CD4-positive, alpha-beta T cell treated with Interleukin-12 subunit alpha and Interleukin-12 subunit beta, for 1 hour (primary cell): ENCODE data around the gene KANSL1L.

ENCODE experiments used
- DNase-seq: peaks from one replicate; pipeline ENCODE4 v3.0.0-alpha.2; 2020

KANSL1L gene

DNA sequence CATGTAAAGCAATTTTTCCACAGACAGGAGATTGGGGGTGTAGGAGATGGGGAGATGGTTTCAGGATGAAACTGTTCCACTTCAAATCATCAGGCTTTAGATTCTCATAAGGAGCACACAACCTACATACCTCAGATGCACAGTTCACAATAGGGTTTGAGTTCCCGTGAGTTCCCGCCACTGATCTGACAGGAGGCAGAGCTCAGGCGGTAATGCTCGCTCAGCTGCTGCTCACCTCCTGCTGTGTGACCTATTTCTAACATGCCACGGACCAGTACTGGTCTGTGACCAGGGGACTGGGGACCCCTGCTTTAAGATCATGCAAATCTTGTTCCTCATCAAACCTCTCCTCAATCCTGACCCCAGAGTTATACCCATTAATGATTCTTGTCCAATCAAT lies 98.7 kb downstream of the KANSL1L start:
- no peak for DNase-seq

- DNase-seq, result no peak
These were observed 107.9 kb downstream of the KANSL1L start for GRCh38 chr2:210063306-210063705.

- no peak for DNase-seq
These were observed 115.4 kb downstream of the KANSL1L start for GRCh38 chr2:210055825-210056224.

GRCh38 chr2:210054696-210055095 lies 116.5 kb downstream of the KANSL1L start:
- DNase-seq, result no peak

DNA sequence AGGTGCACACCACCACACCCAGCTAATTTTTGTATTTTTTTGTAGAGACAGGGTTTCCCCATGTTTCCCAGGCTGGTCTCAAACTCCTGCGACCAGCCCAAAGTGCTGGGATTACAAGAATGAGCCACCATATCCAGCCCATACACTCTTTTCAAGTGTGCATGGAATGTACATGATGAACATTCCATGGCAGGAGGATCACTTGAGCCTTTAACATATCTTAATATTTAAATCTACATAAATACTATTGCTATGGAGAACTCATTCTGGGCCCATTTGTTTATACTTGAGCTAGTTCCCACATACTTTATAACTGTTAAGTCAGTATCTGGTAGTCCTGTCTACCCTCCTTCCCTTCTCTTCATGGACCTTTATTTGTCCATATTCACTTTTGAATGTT lies 120.3 kb downstream of the KANSL1L start:
- no peak for DNase-seq

GRCh38 chr2:210049831-210050230 lies 121.4 kb downstream of the KANSL1L start:
- DNase-seq, result no peak

DNA sequence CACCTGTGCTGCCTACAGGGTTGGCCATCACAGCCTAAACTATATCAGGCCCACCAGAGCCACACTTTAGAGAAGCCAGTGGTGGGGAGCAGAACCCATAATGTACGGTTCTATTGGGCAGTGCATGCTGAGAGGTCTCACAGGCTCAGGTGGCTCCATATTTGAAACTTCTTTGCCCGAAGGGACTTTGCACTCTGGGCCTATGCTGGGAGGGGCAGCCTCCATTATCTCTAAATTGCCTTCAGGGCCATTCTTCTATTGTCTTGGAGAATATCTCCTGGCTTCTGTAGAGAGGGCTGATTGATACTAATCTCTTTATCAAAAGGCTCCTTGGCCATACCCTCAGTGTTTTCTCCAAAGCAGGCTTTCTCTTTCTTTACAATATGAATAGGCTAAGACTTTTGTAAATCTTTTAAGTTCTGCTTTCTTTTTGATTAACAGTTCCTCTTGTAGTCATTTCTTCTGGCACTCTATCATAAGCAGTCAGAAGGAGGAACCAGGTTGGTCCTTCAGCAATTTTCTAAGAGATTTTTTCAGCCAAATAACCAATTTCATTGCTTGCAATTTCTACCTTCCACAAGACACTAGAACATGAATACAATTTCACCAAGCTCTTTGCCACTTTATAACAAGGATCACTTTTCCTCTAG lies 124.2 kb downstream of the KANSL1L start:
- DNase-seq, result no peak

- DNase-seq, result no peak
These were observed 133.1 kb downstream of the KANSL1L start for GRCh38 chr2:210038078-210038477.

- DNase-seq, result no peak
These were observed 135.5 kb downstream of the KANSL1L start for GRCh38 chr2:210035679-210036078.

DNA sequence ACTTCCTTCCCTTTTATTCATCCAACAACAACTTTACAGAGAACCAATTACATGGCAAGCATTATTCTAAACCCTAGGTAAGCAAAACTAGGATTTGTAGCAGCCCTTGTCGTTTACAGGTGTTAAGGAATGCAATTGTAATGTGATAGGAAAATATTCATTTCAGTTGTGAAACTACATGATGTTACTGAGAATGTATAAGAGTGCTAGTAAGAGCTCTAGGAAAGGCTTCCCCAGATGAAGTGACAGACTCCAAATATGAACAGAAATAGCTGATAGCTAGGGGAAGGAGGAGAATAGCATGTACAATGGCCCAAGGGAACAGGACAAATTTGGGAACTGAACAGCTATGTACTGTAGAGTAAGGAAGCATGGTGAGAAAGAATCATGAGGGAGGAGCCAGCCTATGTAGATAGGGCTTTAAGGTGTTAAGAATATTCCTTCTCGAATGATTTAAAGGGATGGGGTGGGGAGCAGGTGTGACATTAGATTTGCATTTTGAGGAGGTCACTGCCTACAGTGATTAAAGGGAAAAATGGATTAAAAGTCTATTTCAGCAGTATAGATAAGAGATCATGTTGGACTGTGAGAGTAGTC lies 137.0 kb downstream of the KANSL1L start:
- DNase-seq, result no peak

DNA sequence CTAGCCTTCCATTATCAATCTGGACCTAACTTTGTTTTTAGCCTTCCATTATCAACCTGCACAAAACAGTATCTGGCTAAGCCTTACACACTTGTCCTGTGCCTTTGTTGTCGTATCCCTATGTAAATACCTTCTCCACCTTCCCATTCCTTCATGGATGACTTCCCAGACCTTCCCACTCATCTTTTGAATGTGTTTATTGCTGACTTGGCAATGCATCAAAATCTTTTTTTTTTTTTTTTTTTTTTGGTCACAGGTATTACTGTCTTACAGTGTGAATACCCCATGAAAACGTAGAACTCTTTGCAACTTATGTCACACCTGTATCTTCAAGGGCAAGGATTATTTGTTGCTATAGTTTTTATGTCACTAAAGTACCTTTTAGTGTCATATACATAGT lies 143.0 kb downstream of the KANSL1L start:
- no peak for DNase-seq

- DNase-seq, result no peak
These were observed 143.6 kb downstream of the KANSL1L start for GRCh38 chr2:210027608-210028007.

GRCh38 chr2:210022824-210023223 lies 148.4 kb downstream of the KANSL1L start:
- no peak for DNase-seq

DNA sequence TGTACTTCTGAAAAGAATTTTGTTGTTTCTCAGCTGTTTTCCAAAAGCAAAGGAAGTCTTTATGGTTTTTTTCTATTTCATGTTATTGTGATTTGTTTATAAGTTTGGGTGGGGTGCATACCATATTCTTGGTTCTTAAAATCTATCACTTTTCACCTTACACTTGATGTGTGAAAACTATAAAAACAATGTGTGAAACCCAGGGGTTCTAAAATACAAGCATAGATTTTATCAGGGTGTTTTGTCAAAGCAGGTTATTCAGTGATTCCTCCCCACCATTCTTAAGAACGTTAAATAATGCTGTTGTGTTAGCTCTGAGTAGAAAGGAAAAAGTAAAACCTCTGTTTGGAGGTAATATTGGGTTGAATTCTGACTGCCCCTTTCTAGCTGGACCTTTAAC lies 151.1 kb downstream of the KANSL1L start:
- DNase-seq, result no peak

DNA sequence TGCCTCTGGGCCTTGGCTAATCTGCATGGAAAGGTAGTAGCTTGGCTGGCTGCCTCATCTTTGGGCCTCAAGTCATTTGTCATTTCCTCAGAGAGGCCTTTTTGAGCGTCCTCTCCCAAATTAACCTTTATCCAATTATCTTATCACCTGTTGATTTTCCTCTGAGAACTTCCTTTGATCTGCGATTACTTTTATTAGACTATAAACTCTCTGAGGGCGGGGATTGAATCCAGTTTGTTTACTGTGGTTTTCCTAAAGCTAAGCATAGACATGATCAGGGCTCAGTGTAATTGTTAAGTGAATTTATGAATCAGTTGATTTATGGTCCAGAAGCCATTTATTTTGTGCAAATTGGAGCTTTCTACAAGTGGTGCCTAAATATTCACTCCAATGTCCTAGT lies 161.3 kb downstream of the KANSL1L start:
- DNase-seq, result no peak

- DNase-seq, result no peak
These were observed 162.1 kb downstream of the KANSL1L start for GRCh38 chr2:210009126-210009525.

DNA sequence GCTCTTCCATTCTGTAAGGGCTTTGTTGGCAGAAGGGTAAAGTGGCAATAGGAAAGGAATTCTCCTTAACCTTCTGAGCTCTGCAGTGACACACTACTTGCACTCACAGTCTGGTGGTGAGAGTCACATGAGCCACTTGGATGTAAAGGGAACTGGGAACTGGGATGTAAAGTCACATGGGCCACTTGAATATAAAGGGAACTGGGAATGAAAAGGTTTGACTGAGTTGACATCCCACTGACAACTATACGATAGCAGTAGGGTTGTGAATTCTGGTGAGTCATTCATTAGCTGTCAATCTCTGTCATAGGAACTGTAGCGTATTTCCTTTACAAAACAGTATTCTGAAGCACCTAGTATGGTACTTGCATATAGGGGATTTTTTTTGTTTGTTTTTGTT lies 163.3 kb downstream of the KANSL1L start:
- DNase-seq, result no peak

DNA sequence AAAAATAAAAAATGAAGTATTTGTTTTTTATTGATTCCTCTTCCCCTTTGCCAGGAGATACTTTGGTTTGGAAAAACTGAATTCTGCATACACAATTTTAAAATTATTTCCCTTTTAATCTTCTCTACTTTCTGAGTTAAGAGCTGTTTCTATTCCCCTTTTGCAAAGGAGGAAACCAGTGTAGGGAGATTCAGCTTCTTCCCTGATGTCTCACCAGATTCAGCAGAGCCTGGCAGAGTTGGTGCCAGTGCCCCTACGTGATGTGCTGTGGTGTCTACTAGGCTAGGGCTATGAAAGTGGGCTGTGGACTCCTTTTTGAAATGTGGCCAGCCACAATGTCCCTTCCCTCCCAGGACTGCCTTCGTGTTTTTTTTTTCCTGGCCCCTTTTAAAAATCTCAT lies 166.3 kb downstream of the KANSL1L start:
- DNase-seq, result no peak

- DNase-seq, result no peak
These were observed 167.8 kb downstream of the KANSL1L start for GRCh38 chr2:210003359-210003758.

DNA sequence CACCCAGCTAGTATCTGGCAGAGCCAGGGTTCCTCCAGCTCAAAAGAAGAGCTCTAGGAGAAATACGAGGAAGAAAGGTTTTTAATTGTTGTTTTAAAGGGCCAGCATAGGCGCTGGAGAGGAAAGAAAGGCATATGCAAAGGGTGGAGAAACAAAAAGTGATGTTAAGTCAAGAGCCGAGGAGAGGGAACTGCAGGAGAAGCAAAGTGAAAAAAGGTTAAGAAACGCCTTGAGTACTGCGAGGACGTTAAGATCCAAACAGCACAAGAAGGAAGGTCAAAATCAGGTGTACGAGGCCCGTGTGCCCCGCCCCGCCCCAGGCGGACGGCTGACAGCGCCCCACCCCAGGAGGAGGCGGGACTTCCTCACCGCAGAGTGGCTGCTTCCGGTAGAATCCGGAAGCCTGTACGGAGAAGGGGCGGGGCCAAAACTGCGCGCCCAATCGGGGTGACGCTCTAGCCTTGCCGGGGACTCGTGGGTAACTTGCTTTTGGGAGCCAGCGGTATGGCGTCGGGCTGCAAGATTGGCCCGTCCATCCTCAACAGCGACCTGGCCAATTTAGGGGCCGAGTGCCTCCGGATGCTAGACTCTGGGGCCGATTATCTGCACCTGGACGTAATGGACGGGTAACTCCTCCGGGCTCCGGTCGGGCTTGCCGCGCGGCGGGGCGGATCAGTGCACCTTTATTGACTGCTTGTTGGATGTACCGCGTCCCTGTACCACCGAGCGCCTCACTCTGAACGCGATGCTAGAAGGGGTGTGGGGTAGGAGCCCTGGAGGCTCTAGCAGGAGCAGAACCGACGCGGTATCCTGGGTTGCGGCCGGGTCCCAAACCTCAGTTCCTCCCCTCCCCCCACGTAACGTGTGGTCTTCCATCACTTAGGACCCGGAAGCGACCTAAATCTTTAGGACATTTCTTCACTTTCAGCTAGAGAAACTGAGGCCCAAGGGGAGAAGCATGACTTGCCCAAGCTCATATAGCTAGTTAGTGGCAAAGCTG lies 168.8 kb downstream of the KANSL1L start, which contains the start of gene RPE:
Gene RPE, plus strand, starts transcription at position 481 of the 1,000 bp plus-strand sequence. Its CDS starts 24 bp downstream, at position 505.
- DNase-seq, result peak; percentile 97

DNA sequence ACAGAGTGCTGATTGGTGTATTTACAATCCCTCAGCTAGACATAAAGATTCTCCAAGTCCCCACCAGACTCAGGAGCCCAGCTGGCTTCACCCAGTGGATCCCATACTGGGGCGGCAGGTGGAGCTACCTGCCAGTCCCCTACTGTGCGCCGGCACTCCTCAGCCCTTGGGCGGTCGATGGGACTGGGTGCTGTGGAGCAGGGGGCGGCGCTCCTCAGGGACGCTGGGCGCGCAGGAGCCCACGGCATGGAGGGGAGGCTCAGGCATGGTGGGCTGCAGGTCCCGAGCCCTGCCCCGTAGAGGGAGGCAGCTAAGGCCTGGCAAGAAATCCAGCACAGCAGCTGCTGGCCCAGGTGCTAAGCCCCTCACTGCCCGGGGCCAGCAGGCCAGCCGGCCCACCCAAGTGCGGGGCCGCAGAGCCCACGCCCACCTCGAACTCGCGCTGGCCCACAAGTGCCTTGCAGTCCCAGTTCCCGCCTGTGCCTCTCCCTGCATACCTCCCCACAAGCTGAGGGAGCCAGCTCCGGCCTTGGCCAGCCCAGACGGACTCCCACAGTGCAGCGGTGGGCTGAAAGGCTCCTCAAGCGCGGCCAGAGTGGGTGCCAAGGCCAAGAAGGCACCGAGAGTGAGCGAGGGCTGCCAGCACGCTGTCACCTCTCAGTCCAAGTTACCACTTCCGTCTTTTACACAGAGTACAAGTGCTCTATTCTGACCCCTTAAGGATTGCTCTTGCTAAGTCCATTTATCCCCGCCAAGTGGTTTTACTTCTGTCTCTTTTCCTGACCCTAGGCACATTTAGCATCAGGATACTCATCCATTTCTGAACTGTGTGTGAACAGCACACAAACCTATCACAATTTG lies 170.5 kb downstream of the KANSL1L start:
- no peak for DNase-seq

DNA sequence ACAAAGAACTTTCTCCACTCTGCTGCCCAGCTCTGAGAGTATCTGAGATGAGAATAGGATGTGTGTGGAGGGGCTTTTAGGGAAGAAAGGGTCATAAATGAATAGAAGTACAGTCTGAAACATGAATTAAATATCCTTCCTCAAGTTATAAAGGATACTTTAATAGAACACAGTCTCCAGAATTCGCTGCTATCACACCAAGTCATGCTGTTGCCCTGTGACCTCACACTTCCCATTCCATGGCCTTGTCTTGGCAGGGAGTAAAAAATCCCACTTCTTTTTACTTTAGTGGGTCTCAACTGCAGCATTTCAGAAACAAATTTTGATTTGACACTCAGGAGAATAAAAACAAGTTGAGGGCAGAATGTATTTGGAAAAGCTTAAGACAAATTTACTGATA lies 172.6 kb downstream of the KANSL1L start:
- DNase-seq, result no peak

GRCh38 chr2:209993968-209994367 lies 177.2 kb downstream of the KANSL1L start:
- DNase-seq, result no peak
